Stimulated activated CD4-positive, alpha-beta T cell treated with anti-CD3 and anti-CD28 coated beads, Interleukin-12 subunit alpha, Interleukin-12 subunit beta, amount 100 ng/mL, for 24 hours (primary cell): ENCODE measurements around the gene FPGS.
"Not testable (repeated sequence)": the region's sequence is repeated elsewhere in the genome, so short reads cannot be mapped to it uniquely, and the experiment has no call there.

Experiments
- DNase-seq, 2 experiments: peaks; one replicate each; pipeline ENCODE4 v3.0.0-alpha.2; 2020; ENCODE audit warnings: low read depth in 2 of 2

FPGS gene

GRCh38 chr9:127802576-127803443 is at the start of gene FPGS:
Gene FPGS (plus strand): TSS chr9:127802882. CDS start chr9:127802925, 43 bp downstream.
- DNase-seq, result peak; percentile 65 to 79

GRCh38 chr9:127753148-127753547 is 49.5 kb upstream of the FPGS start:
- DNase-seq, result no peak

- no peak for DNase-seq
Measured at GRCh38 chr9:127753622-127754021, 49.1 kb upstream of the FPGS start.

- no peak for DNase-seq
Measured at GRCh38 chr9:127754099-127755060, 48.3 kb upstream of the FPGS start.

- no peak for DNase-seq
Measured at GRCh38 chr9:127755061-127756060, 47.3 kb upstream of the FPGS start.

- DNase-seq, result no peak
Measured at GRCh38 chr9:127756233-127756632, 46.4 kb upstream of the FPGS start.

GRCh38 chr9:127756776-127757175 is 45.9 kb upstream of the FPGS start:
- not testable (repeated sequence) for DNase-seq

GRCh38 chr9:127758843-127759242 is 43.8 kb upstream of the FPGS start:
- DNase-seq, result no peak

GRCh38 chr9:127761061-127761460 is 41.6 kb upstream of the FPGS start:
- no peak for DNase-seq

- DNase-seq, result no peak
Measured at GRCh38 chr9:127761491-127761956, 41.2 kb upstream of the FPGS start.

GRCh38 chr9:127762111-127762676 is 40.5 kb upstream of the FPGS start:
- no peak for DNase-seq

- DNase-seq, result no peak
Measured at GRCh38 chr9:127763918-127764384, 38.7 kb upstream of the FPGS start.

GRCh38 chr9:127765418-127765817 is 37.3 kb upstream of the FPGS start:
- no peak for DNase-seq

- no peak for DNase-seq
Measured at GRCh38 chr9:127767410-127767809, 35.3 kb upstream of the FPGS start.

GRCh38 chr9:127767909-127768331 is 34.8 kb upstream of the FPGS start:
- DNase-seq, result no peak

GRCh38 chr9:127768698-127769097 is 34.0 kb upstream of the FPGS start:
- DNase-seq, result no peak

GRCh38 chr9:127769101-127769500 is 33.6 kb upstream of the FPGS start:
- no peak for DNase-seq

- no peak for DNase-seq
Measured at GRCh38 chr9:127769929-127770582, 32.6 kb upstream of the FPGS start.

GRCh38 chr9:127770583-127770904 is 32.1 kb upstream of the FPGS start:
- DNase-seq, result no peak

GRCh38 chr9:127770905-127771569 is 31.6 kb upstream of the FPGS start:
- DNase-seq, result peak; percentile 93 to 96
